OCI-LY1 (cell line): ENCODE results near the gene LRRC45.

Experiments used
- H2AFZ ChIP-seq: fragments of 200-600 bp; sonication (generic), shearing (Covaris generic); 2 replicates; pipeline ENCODE4 v1.6.0; 2014; ENCODE audit warnings: antibody characterized with exemption, mild to moderate bottlenecking, low read length
- H3F3A ChIP-seq: fragments of 200-600 bp; sonication (generic), shearing (Covaris generic); 2 replicates; pipeline ENCODE4 v1.6.0; 2014; ENCODE audit warnings: mild to moderate bottlenecking, antibody characterized with exemption, low read length, moderate library complexity; ENCODE audit not compliant: insufficient read depth
- H3K27ac ChIP-seq: fragments of 200-600 bp; sonication (generic); 2 replicates; pipeline ENCODE4 v1.5.1; 2014; ENCODE audit warnings: low read length, mixed run types, mild to moderate bottlenecking, low read depth; ENCODE audit not compliant: poor library complexity, severe bottlenecking
- H3K27me3 ChIP-seq: fragments of 200-600 bp; sonication (generic); 2 replicates; pipeline ENCODE4 v1.6.0; 2014; ENCODE audit warnings: antibody characterized with exemption, mild to moderate bottlenecking, low read length, moderate library complexity; ENCODE audit not compliant: insufficient read depth
- H3K36me3 ChIP-seq: fragments of 200-600 bp; sonication (generic); 2 replicates; pipeline ENCODE4 v1.6.1; 2014; ENCODE audit warnings: mild to moderate bottlenecking, antibody characterized with exemption, low read length, moderate library complexity, mixed read lengths; ENCODE audit not compliant: insufficient read depth
- H3K4me1 ChIP-seq: fragments of 200-600 bp; sonication (generic); 2 replicates; pipeline ENCODE4 v1.5.1; 2014; ENCODE audit warnings: mild to moderate bottlenecking, low read length, moderate library complexity; ENCODE audit not compliant: insufficient read depth, severe bottlenecking
- H3K4me2 ChIP-seq: fragments of 200-600 bp; sonication (generic), shearing (Covaris generic); 2 replicates; pipeline ENCODE4 v1.6.1; 2014; ENCODE audit warnings: low read length
- H3K4me3 ChIP-seq: fragments of 200-600 bp; sonication (generic); 2 replicates; pipeline ENCODE4 v1.5.1; 2014; ENCODE audit warnings: low read length, low read depth, mild to moderate bottlenecking, mixed read lengths; ENCODE audit not compliant: poor library complexity, severe bottlenecking
- H3K79me2 ChIP-seq: fragments of 200-600 bp; shearing (Covaris generic); 2 replicates; pipeline ENCODE4 v1.6.1; 2016; ENCODE audit warnings: mixed run types, low read length, mixed read lengths; ENCODE audit not compliant: insufficient read depth
- H3K9ac ChIP-seq: fragments of 200-600 bp; sonication (generic), shearing (Covaris generic); 2 replicates; pipeline ENCODE4 v1.6.1; 2014; ENCODE audit warnings: mild to moderate bottlenecking, low read length, mixed read lengths
- H3K9me2 ChIP-seq: fragments of 200-600 bp; sonication (generic), shearing (Covaris generic); 2 replicates; pipeline ENCODE4 v1.6.1; 2014; ENCODE audit warnings: low read depth, mild to moderate bottlenecking, low read length, mixed read lengths
- H3K9me3 ChIP-seq: fragments of 200-600 bp; shearing (Covaris generic); 2 replicates; pipeline ENCODE4 v1.6.1; 2014; ENCODE audit warnings: low read length, mixed read lengths
- H4K20me1 ChIP-seq: fragments of 200-600 bp; sonication (generic), shearing (Covaris generic); 2 replicates; pipeline ENCODE4 v1.6.0; 2016; ENCODE audit warnings: mild to moderate bottlenecking, low read length; ENCODE audit not compliant: insufficient read depth
- CTCF ChIP-seq: fragments of 200-600 bp; sonication (generic), shearing (Covaris generic); IDR thresholded peaks from 2 replicates; pipeline ENCODE4 v1.5.1; 2017; ENCODE audit warnings: mild to moderate bottlenecking, antibody characterized with exemption, low read length, moderate library complexity, mixed read lengths
- EZH2 ChIP-seq: fragments of 200-600 bp; sonication (generic), shearing (Covaris generic); IDR thresholded peaks from 2 replicates; pipeline ENCODE4 v1.8.0; 2017; ENCODE audit warnings: borderline replicate concordance, mixed run types, mild to moderate bottlenecking, antibody characterized with exemption, low read length, moderate library complexity, mixed read lengths

LRRC45 gene

GRCh38 chr17:82016061-82016874 is 6.8 kb upstream of the LRRC45 start:
- H4K20me1 ChIP-seq = no peaks in the 10 kb centered on the region
- H3K4me2 ChIP-seq = no peak overlapping the region
- H3K9me3 ChIP-seq = no peaks in the 10 kb centered on the region
- no peak overlapping the region for H3K9ac ChIP-seq
- peaks cover 3% of the 10 kb centered on the region; the same call in 1 of the 2 replicates for H3K27me3 ChIP-seq
- no peak overlapping the region for H3K27ac ChIP-seq
- no peaks in the 10 kb centered on the region for H3F3A ChIP-seq
- TF ChIP-seq EZH2 = no peak
- no peak for TF ChIP-seq CTCF
- peaks cover 12% of the 10 kb centered on the region for H3K36me3 ChIP-seq
- no peaks in the 10 kb centered on the region for H3K9me2 ChIP-seq
- H2AFZ ChIP-seq = no peak overlapping the region
- H3K79me2 ChIP-seq = no peaks in the 10 kb centered on the region
- peaks cover 6% of the 10 kb centered on the region for H3K4me1 ChIP-seq
- H3K4me3 ChIP-seq = no peak overlapping the region

GRCh38 chr17:82016875-82017459 is 6.1 kb upstream of the LRRC45 start:
- Histone ChIP-seq H3K4me3 (no peak overlapping the region), H3K4me1 (peaks cover 13% of the 10 kb centered on the region), H3K9me3 (no peaks in the 10 kb centered on the region), H3K79me2 (no peaks in the 10 kb centered on the region), H3K36me3 (peaks cover 12% of the 10 kb centered on the region), H3K9me2 (no peaks in the 10 kb centered on the region), H3K27ac (no peak overlapping the region), H2AFZ (no peak overlapping the region), H3K4me2 (no peak overlapping the region), H3F3A (no peaks in the 10 kb centered on the region), H3K27me3 (peaks cover 3% of the 10 kb centered on the region; the same call in 1 of the 2 replicates), H4K20me1 (no peaks in the 10 kb centered on the region), H3K9ac (no peak overlapping the region)
- TF ChIP-seq CTCF (no peak), EZH2 (no peak)

GRCh38 chr17:82017612-82018151 is 5.4 kb upstream of the LRRC45 start:
- H3K4me3 ChIP-seq = no peak overlapping the region
- peaks cover 12% of the 10 kb centered on the region for H3K36me3 ChIP-seq
- TF ChIP-seq CTCF = no peak
- TF ChIP-seq EZH2 = no peak
- no peaks in the 10 kb centered on the region for H4K20me1 ChIP-seq
- no peaks in the 10 kb centered on the region for H3K79me2 ChIP-seq
- H3K27ac ChIP-seq = no peak overlapping the region
- peaks cover 3% of the 10 kb centered on the region; the same call in 1 of the 2 replicates for H3K27me3 ChIP-seq
- H3K9me3 ChIP-seq = no peaks in the 10 kb centered on the region
- no peaks in the 10 kb centered on the region for H3K9me2 ChIP-seq
- no peak overlapping the region for H2AFZ ChIP-seq
- no peaks in the 10 kb centered on the region for H3F3A ChIP-seq
- H3K4me2 ChIP-seq = no peak overlapping the region
- H3K4me1 ChIP-seq = peaks cover 15% of the 10 kb centered on the region
- H3K9ac ChIP-seq = no peak overlapping the region
